OCI-LY7 (cell line): Measurements from ENCODE around the gene MC3R. TPM values are rescaled to one million over a fixed set of nuclear protein-coding genes. Genes with fewer than 3 reads are reported as not detected.

ENCODE experiments used
- BruUV-seq: library from RNA; stranded (reverse); fragments of 400-500 nt; replicated peaks from 2 replicates; lab custom pipeline; 2021; lab: Mats Ljungman, UMichigan
- CTCF ChIA-PET: fragments of 300-600 bp; sonication (Branson Sonifier 250); formaldehyde crosslinking; loops from one replicate; lab custom pipeline; 2022; ENCODE audit warnings: antibody characterized with exemption; ENCODE audit not compliant: unreplicated experiment; lab: Charles Lee
- POLR2A ChIA-PET: fragments of 300-600 bp; sonication (Branson Sonifier 250); formaldehyde crosslinking; loops from one replicate; lab custom pipeline; 2022; ENCODE audit warnings: antibody characterized with exemption; lab: Charles Lee
- DNase-seq: peaks from one replicate; pipeline ENCODE4 v3.0.0-alpha.2; 2015; ENCODE audit warnings: low spot score
- H2AFZ ChIP-seq: fragments of 200-600 bp; sonication (generic), shearing (Covaris generic); 2 replicates; pipeline ENCODE4 v1.6.1; 2014; ENCODE audit warnings: mild to moderate bottlenecking, antibody characterized with exemption, low read length, moderate library complexity
- H3K27ac ChIP-seq: fragments of 200-600 bp; sonication (generic); 2 replicates; pipeline ENCODE4 v1.5.1; 2014; ENCODE audit warnings: mixed run types, low read depth, mild to moderate bottlenecking, moderate library complexity, low read length, inconsistent platforms; ENCODE audit not compliant: poor library complexity, severe bottlenecking
- H3K36me3 ChIP-seq: fragments of 200-600 bp; sonication (generic); 2 replicates; pipeline ENCODE4 v1.6.1; 2014; ENCODE audit warnings: mild to moderate bottlenecking, antibody characterized with exemption, low read length, moderate library complexity, mixed read lengths; ENCODE audit not compliant: insufficient read depth
- H3K4me1 ChIP-seq: fragments of 200-600 bp; sonication (generic); 2 replicates; pipeline ENCODE4 v1.5.1; 2014; ENCODE audit warnings: mild to moderate bottlenecking, low read length; ENCODE audit not compliant: insufficient read depth, poor library complexity, severe bottlenecking
- H3K4me2 ChIP-seq: fragments of 200-600 bp; sonication (generic); 2 replicates; pipeline ENCODE4 v1.6.1; 2014; ENCODE audit warnings: mild to moderate bottlenecking, low read length
- H3K4me3 ChIP-seq: fragments of 200-600 bp; sonication (generic); 2 replicates; pipeline ENCODE4 v1.5.1; 2014; ENCODE audit warnings: mild to moderate bottlenecking, low read depth, low read length; ENCODE audit not compliant: poor library complexity, severe bottlenecking
- H3K79me2 ChIP-seq: fragments of 200-600 bp; sonication (generic); 2 replicates; pipeline ENCODE4 v1.6.1; 2016; ENCODE audit warnings: low read depth, mild to moderate bottlenecking, low read length, moderate library complexity, mixed read lengths; ENCODE audit not compliant: insufficient read depth
- H3K9me2 ChIP-seq: fragments of 200-600 bp; sonication (generic); 2 replicates; pipeline ENCODE4 v1.6.1; 2016; ENCODE audit warnings: mild to moderate bottlenecking, low read length, mixed read lengths; ENCODE audit not compliant: insufficient read depth
- H3K9me3 ChIP-seq: fragments of 200-600 bp; sonication (generic); 2 replicates; pipeline ENCODE4 v1.6.1; 2014; ENCODE audit warnings: mild to moderate bottlenecking, mixed run types, low read length, mixed read lengths
- H4K20me1 ChIP-seq: fragments of 200-600 bp; sonication (generic); 2 replicates; pipeline ENCODE4 v1.6.1; 2014; ENCODE audit warnings: mild to moderate bottlenecking, antibody characterized with exemption, low read length, moderate library complexity, mixed read lengths; ENCODE audit not compliant: insufficient read depth
- EZH2phosphoT487 ChIP-seq: fragments of 200-600 bp; sonication (generic); IDR thresholded peaks from 2 replicates; pipeline ENCODE4 v1.6.1; 2018; ENCODE audit warnings: low read depth, borderline replicate concordance, mild to moderate bottlenecking, mixed run types, antibody characterized with exemption, low read length, moderate library complexity, mixed read lengths
- intact Hi-C: fragments of 100-400 bp; cut with micrococcal nuclease; formaldehyde crosslinking; loops from one replicate; pipeline ENCODE4 v1.10.0; 2022; ENCODE audit not compliant: unreplicated experiment
- total RNA-seq, 2 experiments: library from RNA; depleted of rRNA in 1 of 2; stranded (reverse); fragments of >200 nt in 1 of 2; shearing (Covaris generic) in 1 of 2; gene quantifications; 2 replicates each; pipeline ENCODE4 v1.2.3, GENCODE V29; 2014 to 2022
- TF ChIP-seq, protein P1 (sequence below): fragments of 200-600 bp; sonication (generic); conservative IDR thresholded peaks from 2 replicates; pipeline ENCODE4 v1.5.1; 2014; ENCODE audit warnings: mild to moderate bottlenecking, antibody characterized with exemption, low read length, moderate library complexity, mixed read lengths

Gene MC3R
- total RNA-seq, 2 experiments from 2014 or later, result not detected

DNA sequence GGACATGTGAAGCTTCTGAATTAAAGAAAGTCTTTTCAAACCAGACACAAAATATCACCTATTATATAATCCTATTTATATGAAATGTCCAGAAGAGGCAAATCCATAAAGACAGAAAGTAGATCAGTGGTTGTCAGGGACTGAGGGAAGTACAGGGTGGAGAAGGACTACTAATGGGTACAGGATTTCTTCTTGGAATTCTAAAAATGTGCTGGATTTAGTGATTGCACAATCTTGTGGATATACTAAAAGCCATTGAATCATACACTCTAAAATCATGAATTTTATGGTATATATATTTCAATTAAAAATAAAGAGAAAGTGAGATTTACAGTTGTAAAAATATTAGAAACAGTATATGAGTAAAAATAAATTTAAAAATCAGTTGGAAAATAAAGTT, 18.7 kb upstream of the MC3R start:
- no peak overlapping the region for H2AFZ ChIP-seq
- no peak for DNase-seq
- no peaks in the 10 kb centered on the region for H3K36me3 ChIP-seq
- no peaks in the 10 kb centered on the region for H3K9me2 ChIP-seq
- intact Hi-C loops, result no loop called here
- H3K4me1 ChIP-seq, result no peaks in the 10 kb centered on the region
- peaks cover 8% of the 10 kb centered on the region; the same call in 1 of the 2 replicates for H3K9me3 ChIP-seq
- H3K79me2 ChIP-seq, result no peaks in the 10 kb centered on the region
- no peak for TF ChIP-seq EZH2phosphoT487
- TF ChIP-seq, protein P1, sequence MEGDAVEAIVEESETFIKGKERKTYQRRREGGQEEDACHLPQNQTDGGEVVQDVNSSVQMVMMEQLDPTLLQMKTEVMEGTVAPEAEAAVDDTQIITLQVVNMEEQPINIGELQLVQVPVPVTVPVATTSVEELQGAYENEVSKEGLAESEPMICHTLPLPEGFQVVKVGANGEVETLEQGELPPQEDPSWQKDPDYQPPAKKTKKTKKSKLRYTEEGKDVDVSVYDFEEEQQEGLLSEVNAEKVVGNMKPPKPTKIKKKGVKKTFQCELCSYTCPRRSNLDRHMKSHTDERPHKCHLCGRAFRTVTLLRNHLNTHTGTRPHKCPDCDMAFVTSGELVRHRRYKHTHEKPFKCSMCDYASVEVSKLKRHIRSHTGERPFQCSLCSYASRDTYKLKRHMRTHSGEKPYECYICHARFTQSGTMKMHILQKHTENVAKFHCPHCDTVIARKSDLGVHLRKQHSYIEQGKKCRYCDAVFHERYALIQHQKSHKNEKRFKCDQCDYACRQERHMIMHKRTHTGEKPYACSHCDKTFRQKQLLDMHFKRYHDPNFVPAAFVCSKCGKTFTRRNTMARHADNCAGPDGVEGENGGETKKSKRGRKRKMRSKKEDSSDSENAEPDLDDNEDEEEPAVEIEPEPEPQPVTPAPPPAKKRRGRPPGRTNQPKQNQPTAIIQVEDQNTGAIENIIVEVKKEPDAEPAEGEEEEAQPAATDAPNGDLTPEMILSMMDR, result no peak
- no peaks in the 10 kb centered on the region for H4K20me1 ChIP-seq
- ChIA-PET CTCF (no interaction called here), POLR2A (interaction anchor here (0.6 to 1.5 kb wide), 2 partner anchors 14 to 209 kb away, joined by 5 to 6 read pairs; no protein-coding TSS in a partner anchor)
- BruUV-seq, result no TSS peak
- H3K27ac ChIP-seq, result no peak overlapping the region
- H3K4me2 ChIP-seq, result no peak overlapping the region
- H3K4me3 ChIP-seq, result no peak overlapping the region

DNA sequence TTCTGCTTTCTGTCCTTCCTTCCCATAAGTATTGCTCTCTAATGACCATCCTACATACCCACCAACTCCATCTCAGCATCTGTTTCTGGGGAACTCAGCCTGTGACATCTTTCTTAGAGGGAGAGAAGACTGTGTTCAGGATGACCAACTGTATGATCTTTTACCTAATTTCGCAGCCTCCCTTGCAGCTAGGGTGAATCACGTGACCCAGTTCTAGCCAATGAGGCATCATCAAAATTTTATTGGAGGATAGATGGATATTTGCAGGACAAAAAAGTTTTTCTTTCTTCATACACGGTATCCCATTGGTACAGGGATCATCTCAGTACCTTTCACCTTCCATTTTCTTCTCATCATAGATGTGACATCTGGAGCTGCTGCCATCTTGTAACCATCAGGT, 14.4 kb upstream of the MC3R start:
- intact Hi-C loops, result no loop called here
- CTCF ChIA-PET, result no interaction called here
- Histone ChIP-seq H3K9me2 (no peaks in the 10 kb centered on the region), H3K27ac (no peak overlapping the region), H3K79me2 (no peaks in the 10 kb centered on the region), H2AFZ (no peak overlapping the region), H3K4me1 (no peaks in the 10 kb centered on the region), H3K4me2 (no peak overlapping the region), H3K9me3 (peaks cover 8% of the 10 kb centered on the region; the same call in 1 of the 2 replicates), H3K4me3 (no peak overlapping the region), H4K20me1 (no peaks in the 10 kb centered on the region), H3K36me3 (no peaks in the 10 kb centered on the region)
- POLR2A ChIA-PET, result no interaction called here
- no peak for TF ChIP-seq EZH2phosphoT487
- TF ChIP-seq, protein P1, result no peak
- BruUV-seq, result no TSS peak
- DNase-seq, result no peak

DNA sequence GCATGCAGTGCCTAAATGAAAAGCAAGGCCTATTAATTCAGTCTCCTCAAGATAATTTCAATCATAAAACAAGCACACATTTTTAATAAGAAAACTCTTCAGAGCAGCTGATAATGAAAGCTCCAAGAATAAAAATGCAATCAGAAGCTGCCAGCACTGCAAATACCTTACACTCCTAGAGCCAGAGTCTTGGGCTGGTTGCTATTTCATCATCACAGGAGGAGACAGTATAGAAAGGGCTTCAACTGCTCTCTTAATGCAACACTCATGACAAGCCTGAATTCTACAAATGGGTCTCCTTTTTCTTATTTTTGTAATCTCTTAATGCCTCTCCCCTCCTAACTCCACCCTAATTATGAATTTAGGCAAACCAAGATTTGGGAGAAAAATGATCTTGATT, 11.2 kb upstream of the MC3R start:
- Histone ChIP-seq H3K9me3 (peaks cover 8% of the 10 kb centered on the region; the same call in 1 of the 2 replicates), H3K4me1 (no peaks in the 10 kb centered on the region), H3K27ac (no peak overlapping the region), H4K20me1 (no peaks in the 10 kb centered on the region), H3K36me3 (no peaks in the 10 kb centered on the region), H3K79me2 (no peaks in the 10 kb centered on the region), H3K4me2 (no peak overlapping the region), H3K4me3 (no peak overlapping the region), H3K9me2 (no peaks in the 10 kb centered on the region), H2AFZ (no peak overlapping the region)
- BruUV-seq, result no TSS peak
- POLR2A ChIA-PET, result interaction anchor here (0.5 kb wide), 1 partner anchor 286 kb away, joined by 3 read pairs; no protein-coding TSS in a partner anchor
- intact Hi-C loops, result no loop called here
- DNase-seq, result no peak
- TF ChIP-seq, protein P1, result no peak
- no peak for TF ChIP-seq EZH2phosphoT487
- CTCF ChIA-PET, result no interaction called here
